ENCODE results near the gene CLCN2.
A peak's percentile ranks its signal among the peaks of the same experiment; 100 is the strongest.

CLCN2 gene

DNA sequence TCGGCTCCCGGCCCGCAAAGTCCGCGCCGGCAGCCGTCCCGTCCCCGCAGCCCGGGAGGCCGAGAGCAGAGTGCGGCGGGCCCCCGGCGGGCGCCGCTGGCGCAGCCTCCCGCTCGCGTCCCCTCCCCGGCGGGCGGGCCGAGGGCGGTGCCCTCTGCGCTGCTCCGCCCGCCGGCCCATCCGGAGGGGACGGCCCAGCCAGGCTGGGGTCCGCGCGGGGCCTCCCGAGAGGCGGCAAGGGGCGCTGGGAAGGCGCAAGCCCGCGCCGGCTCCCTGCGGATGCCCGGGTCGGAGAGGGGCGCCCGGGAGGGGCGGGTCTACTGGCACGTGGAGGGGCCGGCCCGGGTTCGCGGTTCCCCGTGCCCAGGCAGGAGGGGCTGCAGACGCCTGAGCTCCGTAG is at the start of gene CLCN2, which contains the start of gene POLR2H:
Gene CLCN2, minus strand, starts transcription at position 74 of the 400 bp plus-strand sequence. CDS start 126 bp downstream, outside the sequence.
Gene POLR2H, plus strand, starts transcription at position 179 of the 400 bp plus-strand sequence. CDS start 1,783 bp downstream, outside the sequence.
- Mint-ChIP-seq H3K27me3 (no peaks in the 10 kb centered on the region), H3K27ac (peak within 1 kb of the TSS; percentile 89 to 90), H3K9me3 (no peaks in the 10 kb centered on the region), H3K4me1 (peaks cover 46% of the 10 kb centered on the region), H3K4me3 (peak within 1 kb of the TSS; percentile 95 to 98)
- DNase-seq (peak; percentile 65 to 69), ATAC-seq (peak; percentile 31)

DNA sequence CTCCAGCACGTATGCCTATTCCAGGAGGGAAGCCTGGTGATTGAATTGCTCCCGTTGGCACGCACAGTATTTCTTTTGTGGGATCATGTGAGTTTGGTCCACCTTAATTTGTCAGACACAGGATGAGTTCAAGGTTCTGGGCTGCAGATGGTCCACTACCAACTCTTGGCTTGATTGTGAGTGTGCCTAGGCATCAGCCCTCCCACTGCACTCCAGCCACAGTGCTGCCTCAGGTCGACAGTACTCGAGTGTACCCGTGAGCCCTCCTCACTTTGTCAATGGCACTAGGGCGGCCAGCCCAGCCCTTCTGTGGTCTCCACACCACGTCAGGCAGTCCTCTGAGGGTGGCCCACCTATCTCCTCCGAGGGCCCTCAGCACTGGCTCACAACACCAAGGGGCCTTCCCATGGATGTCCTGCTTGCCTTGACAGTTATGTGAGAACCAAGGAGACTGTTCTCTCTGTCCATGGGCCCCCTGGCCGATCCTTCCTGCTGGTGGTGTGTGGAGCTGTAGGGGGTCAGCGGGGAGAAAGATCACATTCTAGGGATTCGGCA is 48.6 kb upstream of the CLCN2 start:
- H3K4me3 Mint-ChIP-seq, result no peak overlapping the region
- ATAC-seq (no peak), DNase-seq (no peak)
- H3K27ac Mint-ChIP-seq, result no peak overlapping the region
- H3K4me1 Mint-ChIP-seq, result no peaks in the 10 kb centered on the region
- no peaks in the 10 kb centered on the region for H3K27me3 Mint-ChIP-seq
- no peaks in the 10 kb centered on the region for H3K9me3 Mint-ChIP-seq

DNA sequence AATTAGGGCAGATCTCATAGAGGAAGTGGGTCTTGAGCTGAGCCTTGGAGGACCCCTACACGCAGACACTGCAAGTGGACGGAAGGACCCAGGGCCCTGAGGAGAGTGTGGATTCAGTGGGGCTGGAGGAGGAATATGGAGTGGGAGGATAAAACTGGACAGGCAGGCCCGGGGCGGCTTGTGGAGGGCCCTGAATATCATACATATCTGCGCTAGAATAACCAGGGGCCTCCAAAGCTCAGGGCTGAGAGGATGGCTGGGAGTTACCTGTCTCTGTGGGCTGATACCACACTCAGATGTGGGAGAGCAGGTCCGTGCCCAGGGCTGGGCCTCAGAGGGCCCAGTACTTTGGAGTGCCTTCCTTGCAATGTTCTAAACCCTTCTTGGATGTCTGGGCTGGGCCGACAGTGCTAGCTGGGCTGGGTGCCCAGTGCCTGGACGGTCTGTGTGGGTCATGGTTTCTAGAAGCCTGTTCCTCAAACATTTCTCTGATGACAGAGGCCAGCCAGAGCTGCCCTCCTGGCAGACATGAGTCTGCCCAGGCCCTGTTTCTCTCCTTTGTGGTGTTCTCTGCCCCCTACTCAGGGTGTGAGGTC is 48.0 kb upstream of the CLCN2 start:
- ATAC-seq, result no peak
- Mint-ChIP-seq H3K4me3 (no peak overlapping the region), H3K27me3 (no peaks in the 10 kb centered on the region), H3K4me1 (no peaks in the 10 kb centered on the region), H3K27ac (no peak overlapping the region), H3K9me3 (no peaks in the 10 kb centered on the region)
- no peak for DNase-seq

DNA sequence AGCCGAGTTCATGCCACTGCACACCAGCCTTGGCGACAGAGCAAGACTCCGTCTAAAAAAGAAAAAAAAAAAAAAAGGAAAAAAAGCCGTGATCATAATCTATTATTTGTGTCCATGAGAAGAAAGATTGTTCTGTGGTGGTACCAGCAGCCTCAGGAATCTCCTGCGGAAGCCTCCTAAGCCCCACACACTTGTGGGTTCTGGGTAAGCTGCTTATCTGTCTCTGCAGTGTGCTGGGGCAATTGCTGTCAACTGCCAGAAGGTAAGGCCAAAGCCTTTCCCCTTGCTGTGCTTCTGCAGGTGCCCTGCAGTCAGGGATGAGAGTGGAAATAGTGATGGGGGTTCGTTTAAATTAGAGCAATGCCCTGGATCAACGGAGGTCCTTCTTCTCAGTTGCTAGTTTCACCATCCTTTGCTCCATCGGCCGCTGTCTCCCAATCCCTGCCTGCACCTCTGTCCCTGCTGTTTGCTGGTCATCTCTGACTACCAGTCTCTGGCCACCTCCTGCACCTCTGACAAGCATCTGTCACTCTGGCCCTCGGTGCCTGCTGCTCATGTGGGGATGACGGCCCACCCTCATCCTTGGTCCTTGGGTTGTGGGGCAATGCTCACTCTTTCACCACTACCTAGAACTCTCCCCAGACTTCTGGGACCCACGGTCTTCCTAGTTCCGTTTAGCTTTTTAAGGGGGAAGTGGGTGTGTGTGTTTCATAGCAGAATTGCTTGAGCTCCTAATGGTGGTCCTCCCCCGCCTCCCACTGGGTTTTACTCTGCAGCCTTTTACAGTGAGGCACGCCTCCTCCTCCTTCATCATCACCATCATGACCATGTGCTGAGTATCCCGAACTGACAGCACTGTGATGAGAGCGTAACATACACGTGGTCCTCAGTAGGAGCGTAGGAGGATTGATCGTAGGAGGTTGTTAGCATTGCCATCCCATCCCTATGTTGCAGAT is 43.9 kb upstream of the CLCN2 start:
- H3K27ac Mint-ChIP-seq, result peak overlapping the region in 1 of 2 donors; percentile 69
- H3K27me3 Mint-ChIP-seq, result peaks cover 14% of the 10 kb centered on the region
- no peak for DNase-seq

GRCh38 chr3:184399410-184399809 is 38.0 kb upstream of the CLCN2 start:
- H3K27ac Mint-ChIP-seq, result no peak overlapping the region
- no peak for ATAC-seq
- no peaks in the 10 kb centered on the region for H3K4me1 Mint-ChIP-seq
- H3K27me3 Mint-ChIP-seq, result peaks cover 28% of the 10 kb centered on the region
- no peak overlapping the region for H3K4me3 Mint-ChIP-seq
- H3K9me3 Mint-ChIP-seq, result no peaks in the 10 kb centered on the region
- no peak for DNase-seq

More for the DNA sequence above, 43.9 kb upstream of the CLCN2 start:
- Mint-ChIP-seq H3K4me3 (no peak overlapping the region), H3K9me3 (no peaks in the 10 kb centered on the region), H3K4me1 (no peaks in the 10 kb centered on the region)
- no peak for ATAC-seq

DNA sequence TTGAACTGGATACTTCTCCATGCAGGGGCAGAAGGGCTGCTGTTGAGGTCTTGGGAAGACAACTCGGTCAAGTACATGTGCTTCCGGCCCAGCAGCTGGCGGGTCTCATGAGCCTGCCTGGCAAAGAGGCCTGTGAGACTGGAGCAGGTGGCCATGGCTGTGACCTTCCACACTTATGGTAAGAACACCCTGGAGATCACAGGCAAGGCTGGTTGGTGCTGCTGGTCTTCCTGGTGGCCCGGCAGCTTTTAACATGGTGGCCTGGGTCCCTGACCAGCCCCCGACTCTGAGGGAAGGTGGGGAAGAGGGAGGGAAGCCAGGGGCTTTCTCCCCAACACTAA is 33.9 kb upstream of the CLCN2 start:
- Mint-ChIP-seq H3K27ac (peak overlapping the region in 1 of 2 donors; percentile 48), H3K27me3 (peaks cover 29% of the 10 kb centered on the region), H3K4me1 (no peaks in the 10 kb centered on the region), H3K4me3 (no peak overlapping the region), H3K9me3 (no peaks in the 10 kb centered on the region)
- ATAC-seq (no peak), DNase-seq (no peak)

GRCh38 chr3:184391266-184391665 is 29.9 kb upstream of the CLCN2 start:
- Mint-ChIP-seq H3K9me3 (no peaks in the 10 kb centered on the region), H3K27me3 (peaks cover 31% of the 10 kb centered on the region), H3K4me3 (no peak overlapping the region), H3K27ac (no peak overlapping the region), H3K4me1 (no peaks in the 10 kb centered on the region)
- ATAC-seq (no peak), DNase-seq (no peak)

GRCh38 chr3:184389935-184390528 is 28.6 kb upstream of the CLCN2 start:
- H3K27me3 Mint-ChIP-seq, result peaks cover 33% of the 10 kb centered on the region
- H3K9me3 Mint-ChIP-seq, result no peaks in the 10 kb centered on the region
- DNase-seq, result no peak
- no peak for ATAC-seq
- no peak overlapping the region for H3K4me3 Mint-ChIP-seq
- no peak overlapping the region for H3K27ac Mint-ChIP-seq
- H3K4me1 Mint-ChIP-seq, result no peaks in the 10 kb centered on the region

DNA sequence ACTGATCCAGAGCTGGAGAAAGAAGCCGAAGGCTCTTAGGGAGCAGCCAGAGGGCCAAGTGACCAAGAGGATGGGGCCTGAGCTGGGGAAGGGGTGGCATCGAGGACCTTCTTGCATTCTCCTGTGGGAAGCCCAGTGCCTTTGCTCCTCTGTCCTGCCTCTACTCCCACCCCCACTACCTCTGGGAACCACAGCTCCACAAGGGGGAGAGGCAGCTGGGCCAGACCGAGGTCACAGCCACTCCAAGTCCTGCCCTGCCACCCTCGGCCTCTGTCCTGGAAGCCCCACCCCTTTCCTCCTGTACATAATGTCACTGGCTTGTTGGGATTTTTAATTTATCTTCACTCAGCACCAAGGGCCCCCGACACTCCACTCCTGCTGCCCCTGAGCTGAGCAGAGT is 28.0 kb upstream of the CLCN2 start:
- Mint-ChIP-seq H3K27me3 (peaks cover 39% of the 10 kb centered on the region), H3K4me3 (no peak overlapping the region), H3K4me1 (no peaks in the 10 kb centered on the region), H3K9me3 (no peaks in the 10 kb centered on the region), H3K27ac (no peak overlapping the region)
- no peak for DNase-seq
- ATAC-seq, result no peak

GRCh38 chr3:184388936-184389230 is 27.5 kb upstream of the CLCN2 start:
- DNase-seq (no peak), ATAC-seq (no peak)
- H3K4me1 Mint-ChIP-seq, result no peaks in the 10 kb centered on the region
- H3K27me3 Mint-ChIP-seq, result peaks cover 39% of the 10 kb centered on the region
- H3K27ac Mint-ChIP-seq, result no peak overlapping the region
- H3K9me3 Mint-ChIP-seq, result no peaks in the 10 kb centered on the region
- no peak overlapping the region for H3K4me3 Mint-ChIP-seq

DNA sequence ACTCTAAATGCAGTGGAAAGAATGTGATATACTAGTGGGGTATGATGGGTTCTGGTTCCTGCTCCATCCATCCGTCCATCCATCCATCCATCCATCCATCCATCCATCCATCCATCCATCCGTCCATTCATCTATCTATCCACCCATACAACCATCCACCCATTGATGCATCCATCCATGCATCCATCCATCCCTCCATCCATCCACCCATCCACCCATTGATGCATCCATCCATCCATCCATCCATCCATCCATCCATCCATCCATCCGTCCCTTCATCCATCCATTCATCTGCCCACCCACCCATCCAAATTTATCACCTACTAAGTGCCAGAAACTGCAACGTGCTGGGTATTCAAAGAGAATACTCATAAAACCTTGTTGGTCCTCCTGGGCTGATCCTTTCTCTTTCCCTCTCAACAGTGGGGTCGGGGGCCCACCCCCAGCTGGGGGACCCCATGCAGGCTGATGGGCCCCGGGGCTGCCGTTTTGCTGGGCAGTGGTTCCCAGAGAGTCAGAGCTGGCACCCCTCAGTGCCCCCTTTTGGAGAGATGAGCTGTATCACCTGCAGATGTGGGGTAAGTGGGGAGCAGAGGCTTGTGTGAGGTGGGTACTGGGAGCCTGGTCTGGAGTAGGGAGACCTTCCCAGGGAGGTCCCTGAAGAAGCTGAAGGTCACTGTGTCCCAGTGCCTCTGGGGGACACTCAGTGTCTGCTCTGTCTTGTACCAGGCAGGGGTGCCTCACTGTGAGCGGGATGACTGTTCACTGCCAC is 26.9 kb upstream of the CLCN2 start:
- ATAC-seq, result peak; percentile 15
- no peak for DNase-seq
- Mint-ChIP-seq H3K9me3 (no peaks in the 10 kb centered on the region), H3K4me3 (no peak overlapping the region), H3K4me1 (no peaks in the 10 kb centered on the region), H3K27ac (no peak overlapping the region), H3K27me3 (peaks cover 40% of the 10 kb centered on the region)

- Mint-ChIP-seq H3K27me3 (peaks cover 51% of the 10 kb centered on the region), H3K9me3 (no peaks in the 10 kb centered on the region), H3K27ac (no peak overlapping the region), H3K4me3 (no peak overlapping the region), H3K4me1 (no peaks in the 10 kb centered on the region)
- ATAC-seq (no peak), DNase-seq (no peak)
Observed at GRCh38 chr3:184387174-184387714, 25.8 kb upstream of the CLCN2 start.

- Mint-ChIP-seq H3K4me3 (no peak overlapping the region), H3K4me1 (peaks cover 7% of the 10 kb centered on the region), H3K27me3 (peaks cover 52% of the 10 kb centered on the region), H3K9me3 (no peaks in the 10 kb centered on the region), H3K27ac (no peak overlapping the region)
- ATAC-seq (no peak), DNase-seq (no peak)
Observed at GRCh38 chr3:184386047-184386806, 24.8 kb upstream of the CLCN2 start.

DNA sequence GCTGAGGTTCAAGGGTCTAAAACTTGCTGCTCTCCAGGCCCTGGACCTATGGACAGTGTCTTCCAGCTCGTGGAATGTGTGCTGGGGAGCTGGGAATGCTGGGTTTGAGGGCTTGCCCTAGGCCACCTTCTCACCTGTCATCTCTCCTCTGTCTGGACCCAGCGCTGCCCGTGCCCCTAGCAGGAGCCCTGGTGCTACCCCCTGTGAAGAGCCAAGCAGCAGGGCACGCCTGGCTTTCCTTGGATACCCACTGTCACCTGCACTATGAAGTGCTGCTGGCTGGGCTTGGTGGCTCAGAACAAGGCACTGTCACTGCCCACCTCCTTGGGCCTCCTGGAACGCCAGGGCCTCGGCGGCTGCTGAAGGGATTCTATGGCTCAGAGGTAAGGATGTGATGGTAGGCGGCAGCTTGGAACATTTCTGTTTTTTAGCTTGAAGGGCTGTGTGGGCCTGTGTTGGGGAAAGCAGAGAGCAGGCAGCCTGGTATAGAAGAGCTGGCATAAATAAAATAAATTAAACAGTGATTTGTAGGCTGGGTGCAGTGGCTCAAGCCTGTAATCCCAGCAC is 23.5 kb upstream of the CLCN2 start:
- no peak for DNase-seq
- H3K27ac Mint-ChIP-seq, result no peak overlapping the region
- no peak for ATAC-seq
- H3K4me1 Mint-ChIP-seq, result peaks cover 12% of the 10 kb centered on the region
- no peaks in the 10 kb centered on the region for H3K9me3 Mint-ChIP-seq
- H3K4me3 Mint-ChIP-seq, result no peak overlapping the region
- H3K27me3 Mint-ChIP-seq, result peaks cover 50% of the 10 kb centered on the region
